HL-60 (cell line): ENCODE measurements around the gene LCN6.

Experiments
- CTCF ChIP-seq: IDR thresholded peaks from one replicate; pipeline ENCODE4 v1.5.1; 2011; ENCODE audit warnings: low read length, control low read depth, inconsistent platforms; ENCODE audit not compliant: insufficient read depth
- POLR2AphosphoS5 ChIP-seq: IDR thresholded peaks from 2 replicates; pipeline ENCODE4 v1.6.1; 2012; ENCODE audit warnings: low read depth

GRCh38 chr9:136729144-136729543, 19.2 kb downstream of the LCN6 start:
- TF ChIP-seq CTCF (no peak), POLR2AphosphoS5 (no peak)
